NCI-H2171 (cell line): ENCODE measurements around the gene CCDC178.

Experiments used
- DNase-seq: peaks from one replicate; lab custom pipeline; 2025; lab: John Stamatoyannopoulos, UW

The CCDC178 gene

DNA sequence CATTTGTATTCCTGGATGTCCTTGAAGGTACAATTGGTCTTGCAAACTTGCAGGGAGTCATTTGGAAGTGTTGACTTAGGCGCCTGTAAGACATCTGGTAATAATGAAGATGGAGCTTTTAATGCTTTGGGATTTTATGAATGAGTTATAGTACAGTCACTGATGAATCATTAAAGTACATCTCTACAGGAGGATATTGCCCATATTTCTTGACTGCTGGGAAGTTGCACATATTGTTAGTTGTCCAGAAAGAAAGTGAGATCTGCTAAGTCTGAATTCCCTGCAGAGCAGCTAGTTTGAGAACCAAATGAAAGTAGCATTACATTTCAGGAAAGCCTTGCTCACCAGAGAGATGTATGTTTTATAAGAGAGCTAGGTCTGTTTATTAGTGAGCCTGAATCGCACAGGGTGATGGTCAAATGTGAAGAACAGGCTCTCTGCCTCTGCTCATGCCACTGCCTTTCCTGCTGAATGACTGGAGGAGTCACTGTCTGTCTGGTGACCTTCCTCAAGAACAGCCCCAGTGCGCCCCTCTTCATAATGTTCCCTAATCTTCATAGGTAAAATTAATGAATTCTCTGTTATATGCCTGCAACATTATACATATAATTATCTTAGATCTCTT, 528.7 kb downstream of the CCDC178 start:
- DNase-seq = no peak

DNA sequence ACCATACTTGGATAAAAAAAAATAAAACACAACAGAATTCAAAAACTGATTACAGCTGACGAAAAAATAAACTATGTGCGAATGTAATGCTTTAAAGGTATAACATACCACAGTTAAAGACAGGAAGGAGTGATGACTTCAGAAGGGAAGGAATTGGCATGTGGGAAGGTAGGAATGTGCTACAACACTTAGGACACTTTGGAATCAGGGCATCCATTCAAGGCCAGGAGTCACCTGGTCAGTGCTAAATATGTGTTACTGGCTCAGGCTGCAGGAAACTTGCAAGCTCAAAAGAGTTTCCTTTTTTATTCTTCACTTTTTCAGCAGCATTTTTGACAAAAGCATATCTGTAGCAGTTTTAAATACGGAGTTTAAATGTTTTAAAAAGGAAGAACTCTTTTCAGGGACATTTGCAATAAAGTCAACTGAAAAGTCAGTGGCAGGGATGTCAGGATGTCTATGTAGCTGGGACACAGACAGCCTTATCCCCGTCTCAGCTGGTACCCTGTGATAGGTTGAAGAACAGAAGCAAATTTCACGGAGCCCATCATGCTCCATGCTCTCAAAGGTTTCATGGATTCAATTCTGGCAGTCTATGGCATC, 529.7 kb downstream of the CCDC178 start:
- DNase-seq = no peak

DNA sequence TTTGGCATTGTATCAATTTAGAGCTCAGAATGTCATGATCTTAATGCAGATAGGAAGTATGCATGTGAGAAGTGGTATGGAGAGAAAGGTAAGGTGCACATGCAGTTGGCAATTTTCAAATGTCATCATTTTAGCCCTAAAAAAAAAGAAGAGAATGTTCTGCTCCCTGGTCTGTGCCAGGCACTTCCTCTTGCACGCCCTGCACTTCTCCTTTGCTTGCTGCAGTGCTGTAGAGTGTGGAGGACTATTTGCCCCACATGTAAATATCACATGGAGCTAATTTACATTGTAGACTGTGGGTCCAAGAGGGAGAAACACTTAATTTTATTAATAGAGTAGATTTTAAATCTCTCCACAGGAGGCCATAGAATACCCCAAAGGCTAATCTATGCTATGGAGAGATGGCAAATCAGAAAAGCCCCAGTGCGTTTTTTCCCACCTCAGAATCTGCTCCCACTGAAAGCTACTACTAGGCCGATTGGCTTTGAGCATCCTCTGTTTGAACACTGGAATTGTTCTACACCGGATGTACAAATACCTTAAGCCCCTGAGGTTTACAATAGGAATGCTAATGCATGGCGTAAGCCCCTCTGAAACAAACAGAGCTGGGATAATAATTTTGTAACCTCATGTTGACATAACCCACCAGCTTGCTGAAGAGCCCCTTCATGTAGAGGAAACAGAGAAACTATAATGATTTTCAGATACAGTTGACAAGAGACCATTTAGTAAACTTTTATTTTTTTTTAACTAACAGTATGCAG, 530.5 kb downstream of the CCDC178 start:
- no peak for DNase-seq

- no peak for DNase-seq
These were observed 532.1 kb downstream of the CCDC178 start for GRCh38 chr18:32908424-32908805.

DNA sequence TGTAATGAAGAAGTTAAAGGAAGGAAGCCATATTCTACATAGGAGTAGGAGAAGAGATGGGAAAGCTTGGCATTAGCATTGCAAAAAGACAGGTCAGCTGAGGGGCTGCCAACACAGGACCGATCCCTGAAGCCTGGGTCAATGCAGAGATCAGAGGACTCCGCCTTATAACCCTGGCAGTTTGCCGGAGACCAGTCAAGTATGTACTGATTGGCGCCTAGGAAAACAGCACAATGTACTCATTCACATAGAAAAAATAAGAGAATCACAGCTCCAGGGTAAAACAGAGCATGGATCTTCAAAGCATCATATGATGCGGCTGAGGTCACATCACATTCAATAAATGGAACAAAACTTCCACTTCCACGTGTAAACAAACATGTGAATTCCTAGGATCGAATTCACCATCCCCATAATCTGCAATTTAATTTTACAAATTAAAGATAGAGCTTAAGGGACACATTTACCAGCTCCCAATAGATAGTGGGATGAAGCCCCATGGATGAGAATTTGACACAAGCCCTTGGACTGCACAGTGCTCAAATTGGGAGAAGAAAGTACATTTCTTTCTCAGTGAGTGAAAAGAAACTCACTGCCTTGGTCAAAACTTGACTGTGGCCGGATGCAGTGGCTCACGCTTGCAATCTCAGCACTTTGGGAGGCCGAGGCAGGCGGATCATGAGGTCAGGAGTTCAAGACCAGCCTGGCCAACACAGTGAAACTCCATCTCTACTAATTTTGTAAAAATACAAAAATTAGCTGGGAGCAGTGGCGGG, 532.7 kb downstream of the CCDC178 start:
- no peak for DNase-seq

GRCh38 chr18:32907311-32907585, 533.3 kb downstream of the CCDC178 start:
- DNase-seq = no peak

DNA sequence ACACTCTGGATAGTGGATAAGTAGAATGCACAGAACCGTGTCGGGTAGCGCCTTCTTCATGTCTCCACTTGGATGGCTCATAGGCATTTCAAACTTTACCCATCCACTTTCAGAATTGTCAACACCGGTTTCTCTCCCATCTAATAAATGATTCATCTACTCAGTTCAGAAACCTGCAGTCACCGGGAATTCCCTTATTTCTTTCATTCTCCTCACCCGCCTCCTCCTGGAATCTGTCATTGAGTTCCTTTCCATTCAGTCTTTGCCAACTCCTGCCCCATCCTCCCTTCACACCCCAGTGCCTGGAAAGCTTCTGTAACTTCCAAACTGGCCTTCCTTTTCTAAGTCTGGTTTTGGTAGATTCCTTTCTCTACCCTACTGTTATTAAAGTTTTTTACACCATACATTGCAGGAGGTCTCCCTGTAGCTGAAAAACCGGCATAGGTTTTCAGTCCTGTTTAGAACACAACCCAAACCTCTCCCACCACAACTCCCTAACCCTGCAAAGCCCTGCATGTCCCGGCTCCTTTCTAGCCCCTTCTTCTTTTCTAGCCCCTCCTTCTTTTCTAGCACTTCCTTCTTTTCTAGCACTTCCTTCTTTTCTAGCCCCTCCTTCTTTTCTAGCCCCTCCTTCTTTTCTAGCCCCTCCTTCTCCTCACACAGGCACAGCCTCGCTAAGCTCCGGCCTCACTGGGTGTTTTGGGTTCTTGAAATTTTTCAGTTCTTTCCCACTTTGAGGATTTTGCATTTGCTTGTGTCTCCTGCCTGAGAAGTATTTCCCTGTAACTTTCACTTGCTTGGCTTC, 533.8 kb downstream of the CCDC178 start:
- DNase-seq = no peak

DNA sequence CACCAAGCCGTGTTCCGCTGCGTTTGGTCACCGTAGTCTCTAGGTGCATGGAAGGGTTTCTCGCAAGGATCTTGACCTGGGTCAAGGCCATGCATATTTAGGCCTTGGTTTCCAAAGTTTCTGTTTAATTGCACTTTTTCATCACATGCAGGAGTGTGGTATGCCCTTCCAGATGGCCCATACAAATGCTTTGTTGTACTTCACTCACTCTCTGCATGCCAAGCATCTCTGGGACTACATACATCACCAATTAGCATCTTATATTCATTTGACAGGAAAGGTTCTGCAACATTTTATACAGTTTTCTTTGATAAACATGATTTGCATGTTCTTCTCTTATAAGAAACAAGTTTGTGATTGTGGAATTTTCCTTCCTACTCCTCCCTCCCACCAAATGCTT, 534.9 kb downstream of the CCDC178 start:
- no peak for DNase-seq

GRCh38 chr18:32902568-32903330, 537.8 kb downstream of the CCDC178 start:
- no peak for DNase-seq

GRCh38 chr18:32899819-32900218, 540.7 kb downstream of the CCDC178 start:
- no peak for DNase-seq

GRCh38 chr18:32896776-32897547, 543.6 kb downstream of the CCDC178 start:
- no peak for DNase-seq

GRCh38 chr18:32893915-32894314, 546.6 kb downstream of the CCDC178 start:
- DNase-seq = no peak

GRCh38 chr18:32891797-32892196, 548.7 kb downstream of the CCDC178 start:
- peak; percentile 27 for DNase-seq

- DNase-seq = no peak
These were observed 549.4 kb downstream of the CCDC178 start for GRCh38 chr18:32891130-32891529.

DNA sequence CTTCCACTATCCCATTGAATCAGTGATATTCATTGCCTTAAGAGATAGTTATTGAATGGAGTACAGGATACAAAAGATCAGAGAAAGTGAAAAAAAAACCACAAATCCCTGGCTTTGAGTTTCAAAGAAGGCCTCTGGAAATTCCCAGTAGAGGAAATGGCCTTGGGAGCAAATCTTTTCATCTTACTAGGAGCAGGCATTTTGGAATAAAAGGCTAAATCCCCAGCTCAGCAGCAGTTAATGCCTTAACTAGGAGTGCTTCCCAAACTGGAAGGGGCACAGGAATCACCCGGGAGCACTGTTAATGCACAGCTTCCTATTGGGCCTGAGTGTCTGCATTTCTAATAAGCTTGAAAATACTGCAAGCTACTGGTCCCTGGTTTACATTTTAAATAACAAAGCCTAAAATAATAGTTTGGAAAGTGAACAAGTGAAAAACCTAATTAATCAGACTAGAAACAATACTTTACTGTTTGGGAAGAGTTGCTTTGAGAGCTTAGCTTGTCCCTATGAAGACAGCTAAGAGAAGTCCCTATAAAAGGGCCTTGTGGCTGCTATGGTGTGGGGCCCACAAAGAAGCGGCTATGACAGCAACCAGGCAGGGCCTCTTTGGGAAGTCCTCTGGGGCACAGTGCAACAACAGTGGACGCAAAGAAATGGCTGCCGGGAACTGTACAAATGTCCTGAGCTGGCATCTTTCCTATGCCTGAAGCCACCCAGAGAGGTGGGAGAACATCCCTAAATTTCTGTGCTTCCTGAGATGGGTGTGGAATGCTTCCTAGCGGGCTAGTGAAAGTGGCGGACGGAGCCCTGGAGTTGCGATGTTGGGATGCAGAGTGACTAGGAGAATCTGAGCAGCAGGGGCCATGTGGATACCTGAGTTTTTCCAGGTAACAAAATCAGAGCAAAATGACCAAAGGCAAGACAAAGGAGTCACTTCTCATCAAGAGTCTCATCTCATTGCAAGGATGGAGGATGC, 550.6 kb downstream of the CCDC178 start:
- no peak for DNase-seq

GRCh38 chr18:32888306-32888705, 552.2 kb downstream of the CCDC178 start:
- no peak for DNase-seq
